Lung (tissue), 12 donors: Measurements from ENCODE around the gene MATK. TPM values are rescaled to one million over a fixed set of nuclear protein-coding genes. Genes with fewer than 3 reads are reported as not detected.

Experiments used
- ATAC-seq: fragments of 200-7000 bp; cut with Tn5 transposase; one replicate; pipeline ENCODE4 v1.9.1; 2020; ENCODE audit warnings: moderate number of reproducible peaks; ENCODE audit not compliant: insufficient read depth, low FRiP score
- DNase-seq, 3 donors: peaks; one replicate each; pipeline ENCODE4 v3.0.0-alpha.2; 2013 to 2017
- H3K27ac ChIP-seq, 2 donors: one replicate each; pipeline ENCODE4 v1.5.1; 2013; ENCODE audit warnings: mild to moderate bottlenecking in 2 of 2, moderate library complexity in 2 of 2, control low read depth in 1 of 2, inconsistent platforms in 1 of 2, low read depth in 1 of 2, low read length in 1 of 2
- H3K27me3 ChIP-seq, 3 donors: one replicate each; pipeline ENCODE4 v1.5.1; 2013; ENCODE audit warnings: low read length in 2 of 3; ENCODE audit not compliant: control insufficient read depth in 3 of 3, insufficient read depth in 3 of 3
- H3K36me3 ChIP-seq, 4 donors: one replicate each; pipeline ENCODE4 v1.5.1; 2013; ENCODE audit warnings: low read length in 4 of 4, mild to moderate bottlenecking in 1 of 4, moderate library complexity in 1 of 4; ENCODE audit not compliant: control insufficient read depth in 4 of 4, insufficient read depth in 4 of 4
- H3K4me1 ChIP-seq, 5 donors: one replicate each; pipeline ENCODE4 v1.5.1; 2013; ENCODE audit warnings: low read length in 5 of 5, mild to moderate bottlenecking in 2 of 5, moderate library complexity in 1 of 5; ENCODE audit not compliant: control insufficient read depth in 5 of 5, insufficient read depth in 5 of 5
- H3K4me3 ChIP-seq: one replicate; pipeline ENCODE4 v1.5.1; 2013; ENCODE audit warnings: mild to moderate bottlenecking, control low read depth, moderate library complexity
- H3K9ac ChIP-seq, 2 donors: one replicate each; pipeline ENCODE4 v1.5.1; 2013; ENCODE audit warnings: low read length in 2 of 2, control low read depth in 1 of 2; ENCODE audit not compliant: insufficient read depth in 1 of 2
- H3K9me3 ChIP-seq, 4 donors: one replicate each; pipeline ENCODE4 v1.5.1; 2013; ENCODE audit warnings: low read length in 3 of 4, mild to moderate bottlenecking in 1 of 4, moderate library complexity in 1 of 4; ENCODE audit not compliant: control insufficient read depth in 4 of 4, insufficient read depth in 3 of 4
- WGBS, 2 donors: extraction: QIAGEN DNeasy Blood & Tissue Kit; methylation state at CpG; one replicate each; pipeline ENCODE4 v1.1.7; 2013; 5-methylcytosine and 5-hydroxymethylcytosine counted together
- polyA plus RNA-seq, 2 donors: library from polyadenylated mRNA; stranded (reverse); fragments of 200-250 nt; gene quantifications; one replicate each; pipeline ENCODE4 v1.2.1, GENCODE V29; 2013
- total RNA-seq, 2 donors: library from RNA; depleted of rRNA in 1 of 2; stranded (reverse); fragments of >200 nt in 1 of 2; gene quantifications; one replicate each; pipeline ENCODE4 v1.2.1, GENCODE V29; 2014 to 2021
- TF ChIP-seq, protein P1 (sequence below): IDR thresholded peaks from 2 replicates; pipeline ENCODE4 v1.5.1; 2012; ENCODE audit warnings: mild to moderate bottlenecking; ENCODE audit errors: control extremely low read depth, extremely low read depth
- donor health status: control.
- donor health status: control.
- donor health status: Bipolar disorder and iron deficiency.
- donor health status: healthy.
- donor health status: DM: yes; HTN: yes; CAD: no.

The MATK gene
- total and polyA plus RNA-seq, 4 donors, result 3.8 to 20.0 (median 6.3) TPM

DNA sequence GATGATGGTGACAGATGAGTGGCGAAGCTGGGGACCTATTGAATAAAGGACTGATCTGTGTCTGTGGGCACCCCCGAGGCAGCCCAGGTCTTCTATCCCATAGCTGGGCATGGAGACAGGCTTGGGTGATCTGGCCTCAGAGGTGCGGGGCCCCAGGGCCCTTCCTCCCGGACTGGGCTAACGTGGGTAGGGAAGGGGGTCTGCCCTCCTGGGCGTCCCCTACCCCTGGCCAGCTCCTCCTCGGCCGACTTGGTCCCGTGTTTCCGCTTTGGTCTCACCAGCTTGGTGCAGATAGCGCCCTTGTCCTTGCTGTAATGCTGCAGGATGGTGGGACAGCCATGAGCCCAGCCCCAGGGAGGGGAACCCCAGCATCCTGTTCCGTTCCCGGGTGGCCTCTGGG, 3.3 kb downstream of the MATK start:
- no peak for DNase-seq
- 90 to 92% methylated on average over 12 to 13 of the region's 13 CpGs for WGBS, 2 donors
- Histone ChIP-seq H3K4me1 (no peaks in the 10 kb centered on the region), H3K9ac (no peak overlapping the region), H3K9me3 (peaks cover 0 to 24% (median 13%) of the 10 kb centered on the region in 4 donors), H3K27me3 (peaks cover 0 to 16% (median 7%) of the 10 kb centered on the region in 3 donors), H3K27ac (no peak overlapping the region), H3K4me3 (no peak overlapping the region), H3K36me3 (no peaks in the 10 kb centered on the region)
- no peak for ATAC-seq
- TF ChIP-seq, protein P1, sequence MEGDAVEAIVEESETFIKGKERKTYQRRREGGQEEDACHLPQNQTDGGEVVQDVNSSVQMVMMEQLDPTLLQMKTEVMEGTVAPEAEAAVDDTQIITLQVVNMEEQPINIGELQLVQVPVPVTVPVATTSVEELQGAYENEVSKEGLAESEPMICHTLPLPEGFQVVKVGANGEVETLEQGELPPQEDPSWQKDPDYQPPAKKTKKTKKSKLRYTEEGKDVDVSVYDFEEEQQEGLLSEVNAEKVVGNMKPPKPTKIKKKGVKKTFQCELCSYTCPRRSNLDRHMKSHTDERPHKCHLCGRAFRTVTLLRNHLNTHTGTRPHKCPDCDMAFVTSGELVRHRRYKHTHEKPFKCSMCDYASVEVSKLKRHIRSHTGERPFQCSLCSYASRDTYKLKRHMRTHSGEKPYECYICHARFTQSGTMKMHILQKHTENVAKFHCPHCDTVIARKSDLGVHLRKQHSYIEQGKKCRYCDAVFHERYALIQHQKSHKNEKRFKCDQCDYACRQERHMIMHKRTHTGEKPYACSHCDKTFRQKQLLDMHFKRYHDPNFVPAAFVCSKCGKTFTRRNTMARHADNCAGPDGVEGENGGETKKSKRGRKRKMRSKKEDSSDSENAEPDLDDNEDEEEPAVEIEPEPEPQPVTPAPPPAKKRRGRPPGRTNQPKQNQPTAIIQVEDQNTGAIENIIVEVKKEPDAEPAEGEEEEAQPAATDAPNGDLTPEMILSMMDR, result no peak

DNA sequence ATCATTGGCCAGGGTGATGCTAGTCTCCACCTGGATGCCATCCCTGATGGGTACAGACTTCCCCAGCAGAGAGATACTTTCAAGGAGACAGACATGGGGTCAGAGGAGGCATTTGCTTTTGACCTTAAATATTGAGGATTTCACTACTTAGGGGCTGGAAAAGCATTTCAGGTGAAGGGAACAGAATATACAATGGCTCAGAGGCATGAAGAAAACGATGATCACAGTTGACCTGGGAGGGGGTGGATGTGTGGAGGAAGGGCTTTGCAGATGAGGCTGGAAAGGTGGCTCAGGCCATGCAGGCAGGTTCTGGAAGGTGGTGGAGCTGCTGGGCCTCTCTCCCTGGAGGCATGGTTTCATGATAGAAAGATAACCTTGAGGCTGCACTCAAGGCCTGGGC, 3.9 kb downstream of the MATK start:
- H3K9me3 ChIP-seq, result peaks cover 0 to 24% (median 13%) of the 10 kb centered on the region in 4 donors
- no peaks in the 10 kb centered on the region for H3K4me1 ChIP-seq
- no peak overlapping the region for H3K9ac ChIP-seq
- peaks cover 0 to 16% (median 7%) of the 10 kb centered on the region in 3 donors for H3K27me3 ChIP-seq
- no peaks in the 10 kb centered on the region for H3K36me3 ChIP-seq
- DNase-seq, result no peak
- ATAC-seq, result no peak
- TF ChIP-seq, protein P1, result no peak
- H3K27ac ChIP-seq, result no peak overlapping the region
- WGBS, 2 donors, result 95 to 100% methylated on average over 1 of the region's 1 CpG
- H3K4me3 ChIP-seq, result no peak overlapping the region

DNA sequence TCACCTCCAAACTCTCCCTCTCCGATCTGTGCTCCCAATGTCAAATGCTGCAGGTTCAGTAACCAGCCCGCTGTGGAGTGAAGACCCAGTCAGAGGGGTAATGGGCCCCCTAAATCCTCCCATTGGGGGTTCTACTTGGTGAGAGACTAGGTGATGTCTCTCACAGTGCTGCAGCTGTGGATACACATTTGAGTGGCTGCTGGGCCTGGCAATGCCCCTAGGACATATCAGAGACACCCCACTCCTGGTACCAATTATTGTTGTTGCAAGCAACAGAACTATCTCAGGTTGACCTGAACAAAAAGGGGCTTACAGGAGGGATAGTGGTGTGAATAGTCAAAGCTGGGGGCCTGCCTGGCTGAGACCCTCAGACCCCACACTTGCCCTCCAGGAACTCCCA, 4.6 kb downstream of the MATK start:
- no peak overlapping the region for H3K4me3 ChIP-seq
- H3K9me3 ChIP-seq, result peaks cover 0 to 24% (median 13%) of the 10 kb centered on the region in 4 donors
- ATAC-seq (no peak), DNase-seq (no peak)
- no peaks in the 10 kb centered on the region for H3K36me3 ChIP-seq
- peaks cover 0 to 16% (median 5%) of the 10 kb centered on the region in 3 donors for H3K27me3 ChIP-seq
- no peaks in the 10 kb centered on the region for H3K4me1 ChIP-seq
- TF ChIP-seq, protein P1, result no peak
- 96 to 97% methylated on average over 2 of the region's 2 CpGs for WGBS, 2 donors
- H3K27ac ChIP-seq, result no peak overlapping the region
- no peak overlapping the region for H3K9ac ChIP-seq

DNA sequence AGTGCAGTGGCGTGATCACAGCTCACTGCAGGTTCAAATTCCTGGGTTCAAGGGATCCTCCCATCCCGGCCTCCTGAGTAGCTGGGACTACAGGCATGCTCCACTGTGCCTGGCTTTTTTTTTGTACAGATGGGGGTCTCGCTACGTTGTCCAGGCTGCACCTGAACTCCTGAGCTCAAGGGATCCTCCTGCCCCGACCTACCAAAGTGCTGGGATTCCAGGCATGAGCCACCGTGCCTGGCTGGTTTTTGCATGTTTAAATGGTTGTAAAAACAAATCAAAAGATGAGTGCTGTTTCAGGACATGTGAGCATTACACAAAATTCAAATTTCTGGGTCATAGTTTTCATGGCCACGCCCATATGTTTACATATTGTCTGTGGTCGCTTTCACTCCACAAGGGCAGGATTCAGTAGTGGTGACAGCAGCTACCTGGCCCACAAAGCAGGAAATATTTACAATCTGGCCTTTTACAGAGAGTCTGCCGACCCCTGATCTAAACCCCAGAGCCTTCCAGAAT, 5.3 kb downstream of the MATK start:
- Histone ChIP-seq H3K27me3 (peaks cover 0 to 16% (median 3%) of the 10 kb centered on the region in 3 donors), H3K36me3 (no peaks in the 10 kb centered on the region)

More for the DNA sequence above, 5.3 kb downstream of the MATK start:
- no peak for DNase-seq
- Histone ChIP-seq H3K4me3 (no peak overlapping the region), H3K4me1 (no peaks in the 10 kb centered on the region), H3K9me3 (peaks cover 0 to 24% (median 13%) of the 10 kb centered on the region in 4 donors), H3K9ac (no peak overlapping the region), H3K27ac (no peak overlapping the region)
- 88 to 94% methylated on average over 9 of the region's 9 CpGs for WGBS, 2 donors
- TF ChIP-seq, protein P1, result no peak
- no peak for ATAC-seq
